GM21390 (cell line): ENCODE measurements around the gene UBL3.

Experiments
- ATAC-seq: cut with Tn5 transposase; IDR thresholded peaks from one replicate; pipeline ENCODE4 v1.9.1; 2021; ENCODE audit not compliant: unreplicated experiment

The UBL3 gene

GRCh38 chr13:29810898-29811297 lies 39.5 kb downstream of the UBL3 start:
- ATAC-seq: no peak

DNA sequence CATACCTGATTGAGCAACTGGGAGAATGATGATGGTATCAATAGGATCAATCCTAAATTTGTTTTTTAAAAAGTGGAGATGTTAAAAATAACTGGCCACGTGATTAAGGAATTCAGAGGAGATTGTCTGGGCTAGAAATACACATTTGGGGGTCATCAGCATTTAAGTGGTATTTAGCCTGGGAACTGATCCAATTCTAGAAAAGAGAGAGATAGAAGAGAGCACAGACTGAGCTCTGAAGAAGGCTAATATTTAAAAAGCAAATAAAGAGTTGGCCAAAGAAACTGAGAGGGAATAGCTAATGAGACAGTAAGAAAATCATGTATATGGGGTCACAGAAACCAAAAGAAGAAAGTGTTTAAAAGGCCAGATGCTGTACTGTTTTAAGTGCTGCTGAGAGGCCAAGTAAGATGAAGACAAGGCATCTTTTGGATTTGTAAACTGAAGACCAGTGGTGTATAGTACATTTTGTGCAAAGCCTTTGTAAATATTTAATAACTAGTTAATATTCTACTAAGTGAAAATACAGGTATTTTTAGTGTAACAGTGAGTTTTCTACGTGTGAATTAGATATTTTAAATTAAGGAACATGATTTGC lies 40.2 kb downstream of the UBL3 start:
- peak; percentile 69 for ATAC-seq

DNA sequence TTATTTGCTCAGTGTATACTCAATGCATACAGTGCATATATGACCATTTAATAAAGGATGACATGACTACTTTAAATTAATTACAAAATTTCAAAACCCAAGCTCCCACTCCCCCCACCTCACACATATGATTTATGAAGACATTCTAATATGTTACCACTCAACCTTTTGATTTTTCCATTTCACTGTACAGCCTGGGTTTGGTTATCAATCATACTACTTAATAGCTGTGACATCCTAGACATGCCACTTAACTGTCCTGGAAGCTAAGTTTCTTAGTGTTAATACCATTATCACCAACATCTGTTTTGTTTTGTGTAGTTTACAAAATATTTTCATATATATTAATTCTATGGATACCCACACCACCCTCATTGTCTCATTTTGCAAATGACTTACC lies 42.2 kb downstream of the UBL3 start:
- ATAC-seq: no peak

GRCh38 chr13:29805994-29806979 lies 44.1 kb downstream of the UBL3 start:
- ATAC-seq: no peak

DNA sequence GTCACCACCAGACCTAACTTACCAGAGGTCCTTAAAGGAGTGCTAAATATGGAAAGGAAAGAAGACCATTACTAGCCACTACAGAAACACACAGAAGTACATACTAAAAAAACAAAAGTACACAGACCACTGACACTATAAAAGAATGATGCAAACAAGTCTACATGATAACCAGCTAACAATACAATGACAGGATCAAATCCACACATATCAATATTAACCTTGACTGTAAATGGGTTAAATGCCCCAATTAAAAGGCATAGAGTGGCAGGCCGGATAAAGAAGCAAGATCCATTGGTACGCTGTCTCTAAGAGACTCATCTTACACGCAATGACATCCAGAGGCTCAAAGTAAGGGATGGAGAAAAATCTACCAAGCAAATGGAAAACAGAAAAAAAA lies 47.2 kb downstream of the UBL3 start:
- no peak for ATAC-seq

- ATAC-seq: no peak
Measured at GRCh38 chr13:29802621-29803020, 47.8 kb downstream of the UBL3 start.

DNA sequence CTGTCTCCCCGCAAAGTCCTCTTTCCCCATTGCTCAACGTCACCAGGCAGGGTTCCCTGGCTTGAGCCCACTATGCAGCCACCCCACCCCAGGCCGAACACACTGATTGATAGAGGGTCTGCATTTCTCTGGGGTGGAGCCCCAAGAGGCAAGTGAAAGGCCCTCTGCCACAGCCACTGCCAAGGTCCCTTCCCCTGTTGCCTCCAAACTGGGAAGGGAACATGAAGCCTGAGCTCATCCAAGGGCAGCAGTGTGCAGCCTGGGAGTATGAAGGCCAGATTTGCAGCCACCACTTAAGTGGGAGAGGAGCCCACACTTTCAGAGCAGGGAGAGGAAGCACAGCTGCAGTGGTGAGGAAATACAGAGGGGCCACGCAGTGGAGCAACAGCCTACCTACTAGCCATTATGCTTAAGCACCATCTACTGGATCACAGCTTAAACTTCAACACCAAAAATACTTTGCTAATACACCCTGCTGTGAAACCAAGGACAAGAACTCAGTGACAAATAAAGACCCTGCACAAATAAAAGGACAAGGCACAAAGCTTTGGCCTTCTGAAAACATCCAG lies 48.6 kb downstream of the UBL3 start:
- no peak for ATAC-seq

DNA sequence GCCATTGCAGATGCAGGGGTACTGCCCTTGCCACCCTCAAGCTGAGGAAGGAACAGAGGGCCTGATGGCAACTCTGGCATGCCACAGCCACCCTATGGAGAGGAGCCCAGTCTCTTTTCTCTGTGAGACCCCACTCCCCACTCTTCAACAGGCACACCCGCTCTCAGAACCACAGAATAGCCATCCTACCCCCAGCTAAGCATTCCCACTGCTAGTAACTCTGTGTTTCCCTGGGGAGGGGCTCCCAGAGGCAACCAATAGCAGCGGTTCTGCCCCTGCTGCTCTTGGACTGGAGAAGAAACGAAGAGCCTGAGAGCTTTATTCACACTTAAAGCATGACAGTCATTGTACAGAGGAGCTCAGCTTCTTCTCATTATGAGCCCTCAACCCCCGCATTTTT lies 49.3 kb downstream of the UBL3 start:
- no peak for ATAC-seq

- no peak for ATAC-seq
Measured at GRCh38 chr13:29800687-29801086, 49.7 kb downstream of the UBL3 start.

GRCh38 chr13:29799041-29799440 lies 51.4 kb downstream of the UBL3 start:
- no peak for ATAC-seq

- ATAC-seq: no peak
Measured at GRCh38 chr13:29791997-29792780, 58.2 kb downstream of the UBL3 start.

DNA sequence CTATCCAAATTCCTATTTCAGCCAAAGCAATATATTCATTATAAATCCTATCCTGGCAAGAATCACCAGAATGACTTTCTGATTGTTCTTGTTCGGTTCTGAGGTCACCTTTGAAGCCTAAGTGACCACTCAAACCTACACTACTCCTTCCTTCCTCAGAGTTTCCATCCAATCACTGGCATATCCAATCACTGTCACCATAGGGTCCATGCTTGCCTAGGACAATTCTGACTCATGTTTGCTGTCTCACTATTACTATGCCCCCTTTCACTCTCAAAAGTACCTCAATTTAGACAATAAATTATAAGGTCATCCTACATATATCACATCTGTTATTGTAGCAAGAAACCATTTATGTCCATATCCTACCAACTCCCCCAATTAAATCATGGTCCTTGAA lies 58.9 kb downstream of the UBL3 start:
- ATAC-seq: no peak

GRCh38 chr13:29786698-29787097 lies 63.7 kb downstream of the UBL3 start:
- no peak for ATAC-seq

DNA sequence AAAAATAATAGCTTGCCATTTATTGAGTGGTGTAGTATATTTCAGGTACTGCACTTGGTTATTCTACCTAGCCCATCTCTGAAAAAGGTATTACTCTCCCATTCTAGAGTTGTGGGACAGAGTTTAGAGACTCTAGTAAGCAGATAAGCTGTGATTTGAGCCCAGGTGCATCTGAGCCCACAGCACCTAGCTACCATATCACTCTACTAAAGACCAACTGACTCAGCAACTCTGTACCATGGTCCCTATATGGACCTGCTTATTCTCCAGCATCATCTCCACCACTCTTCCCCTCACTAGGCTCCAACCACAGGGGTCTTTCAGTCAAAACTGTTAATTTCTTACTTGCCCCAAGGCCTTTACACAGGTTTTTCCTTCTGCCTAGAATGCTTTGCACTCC lies 64.4 kb downstream of the UBL3 start:
- ATAC-seq: no peak

GRCh38 chr13:29782798-29783197 lies 67.6 kb downstream of the UBL3 start:
- ATAC-seq: peak; percentile 74

DNA sequence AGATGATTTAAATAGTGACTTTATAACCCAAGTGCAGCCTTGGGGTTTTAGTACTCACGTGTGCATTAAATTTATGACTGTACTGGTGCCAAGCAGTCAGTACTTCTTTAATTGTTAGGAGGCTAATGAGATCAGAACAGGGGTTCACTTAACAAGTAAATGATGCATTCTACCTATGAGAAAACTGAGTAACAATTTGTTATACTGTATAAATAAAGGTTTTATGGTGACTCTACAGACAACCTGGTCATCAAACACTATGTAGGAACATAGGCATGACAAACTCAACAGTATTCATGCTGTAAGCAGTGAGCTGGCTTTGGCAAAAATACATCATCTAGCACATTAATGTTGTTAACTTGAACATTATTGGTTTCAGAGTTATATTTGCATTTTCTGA lies 75.6 kb downstream of the UBL3 start:
- ATAC-seq: no peak

- no peak for ATAC-seq
Measured at GRCh38 chr13:29771247-29771646, 79.2 kb downstream of the UBL3 start.

- no peak for ATAC-seq
Measured at GRCh38 chr13:29767006-29767405, 83.4 kb downstream of the UBL3 start.

- ATAC-seq: no peak
Measured at GRCh38 chr13:29763436-29764180, 86.8 kb downstream of the UBL3 start.

GRCh38 chr13:29761815-29762214 lies 88.6 kb downstream of the UBL3 start:
- no peak for ATAC-seq

- no peak for ATAC-seq
Measured at GRCh38 chr13:29761160-29761559, 89.3 kb downstream of the UBL3 start.
